ENCODE data around the gene PAPLN.

Gene PAPLN

GRCh38 chr14:73207615-73208014 lies 29.7 kb upstream of the PAPLN start:
- H3F3A ChIP-seq (ENCODE audit: low read depth), result no peaks in the 10 kb centered on the region
- H3K4me1 ChIP-seq (ENCODE audit: insufficient read depth, low read length, poor library complexity, severe bottlenecking), result no peaks in the 10 kb centered on the region
- no peaks in the 10 kb centered on the region for H4K20me1 ChIP-seq (ENCODE audit: insufficient read depth, low read length, poor library complexity, severe bottlenecking)
- H3K79me2 ChIP-seq (ENCODE audit: insufficient read depth, low read length), result no peaks in the 10 kb centered on the region
- H3K4me3 ChIP-seq (ENCODE audit: low read length, poor library complexity, severe bottlenecking), result no peak overlapping the region
- no peak overlapping the region for H3K4me2 ChIP-seq (ENCODE audit: low read depth, low read length, poor library complexity, severe bottlenecking)
- no peak overlapping the region for H3K9ac ChIP-seq (ENCODE audit: low read depth, low read length, poor library complexity, severe bottlenecking)
- TF ChIP-seq EZH2phosphoT487 (IDR thresholded peaks at IDR 0.05; ENCODE audit: borderline replicate concordance), result no peak
- no peak for TF ChIP-seq CTCF (conservative IDR thresholded peaks at IDR 0.05; ENCODE audit: low read length)
- H3K27me3 ChIP-seq (ENCODE audit: insufficient read depth, low read length, poor library complexity, severe bottlenecking), result no peaks in the 10 kb centered on the region
- peaks cover 13% of the 10 kb centered on the region for H3K9me3 ChIP-seq (ENCODE audit: insufficient read depth, low read depth, low read length)
- H3K9me2 ChIP-seq (replicated peaks; ENCODE audit: low read depth, low read length), result no peaks in the 10 kb centered on the region
- no peak overlapping the region for H2AFZ ChIP-seq (ENCODE audit: low read length)
- H3K36me3 ChIP-seq (ENCODE audit: insufficient read depth, low read length), result peaks cover 67% of the 10 kb centered on the region

DNA sequence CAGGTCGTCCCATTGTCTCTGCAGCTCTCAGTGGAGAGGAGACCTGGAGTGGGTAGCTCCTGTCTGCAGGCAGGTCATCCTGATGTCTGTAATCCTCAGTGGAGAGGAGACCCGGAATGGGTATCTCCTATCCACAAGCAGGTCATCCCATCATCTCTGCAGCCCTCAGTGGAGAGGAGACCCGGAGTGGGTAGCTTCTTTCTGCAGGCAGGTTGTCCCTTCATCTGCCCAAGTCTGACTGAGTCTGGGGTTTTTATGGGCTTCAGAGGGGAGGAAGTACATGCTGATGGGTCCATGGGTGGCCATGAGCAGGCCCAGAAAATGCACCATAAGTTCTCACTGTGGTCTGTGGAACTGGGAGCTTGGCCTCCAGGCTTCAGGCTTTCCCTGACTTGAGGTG lies 28.9 kb upstream of the PAPLN start:
- Histone ChIP-seq H3K4me3 (ENCODE audit: low read length, poor library complexity, severe bottlenecking) (no peak overlapping the region), H3F3A (ENCODE audit: low read depth) (no peaks in the 10 kb centered on the region), H3K4me1 (ENCODE audit: insufficient read depth, low read length, poor library complexity, severe bottlenecking) (no peaks in the 10 kb centered on the region), H2AFZ (ENCODE audit: low read length) (no peak overlapping the region), H3K79me2 (ENCODE audit: insufficient read depth, low read length) (no peaks in the 10 kb centered on the region), H3K9ac (ENCODE audit: low read depth, low read length, poor library complexity, severe bottlenecking) (no peak overlapping the region), H3K9me3 (ENCODE audit: insufficient read depth, low read depth, low read length) (peaks cover 13% of the 10 kb centered on the region), H3K4me2 (ENCODE audit: low read depth, low read length, poor library complexity, severe bottlenecking) (no peak overlapping the region), H3K9me2 (replicated peaks; ENCODE audit: low read depth, low read length) (no peaks in the 10 kb centered on the region), H3K27me3 (ENCODE audit: insufficient read depth, low read length, poor library complexity, severe bottlenecking) (no peaks in the 10 kb centered on the region), H4K20me1 (ENCODE audit: insufficient read depth, low read length, poor library complexity, severe bottlenecking) (no peaks in the 10 kb centered on the region), H3K36me3 (ENCODE audit: insufficient read depth, low read length) (peaks cover 75% of the 10 kb centered on the region)
- TF ChIP-seq EZH2phosphoT487 (IDR thresholded peaks at IDR 0.05; ENCODE audit: borderline replicate concordance) (no peak), CTCF (conservative IDR thresholded peaks at IDR 0.05; ENCODE audit: low read length) (no peak)

DNA sequence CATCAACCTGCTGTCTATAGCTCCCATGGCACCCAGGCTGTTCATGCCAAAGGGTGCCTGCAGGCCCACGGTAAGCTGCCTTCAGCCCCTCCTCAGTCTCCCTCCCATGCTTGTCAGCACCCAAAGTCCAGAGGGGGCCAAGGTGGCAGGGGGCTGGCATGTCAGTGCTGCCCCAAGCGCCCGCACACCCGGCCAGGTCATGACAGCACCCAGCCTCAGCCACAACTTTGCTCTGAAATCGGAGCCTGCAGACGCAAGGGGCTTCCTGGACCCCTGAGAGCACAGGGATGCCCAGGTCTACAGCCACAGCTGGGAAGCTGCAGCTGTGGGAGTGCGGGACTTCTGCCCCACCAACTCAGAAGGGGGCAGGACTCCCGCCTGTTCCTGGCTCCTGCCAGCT lies 28.5 kb upstream of the PAPLN start:
- H4K20me1 ChIP-seq (ENCODE audit: insufficient read depth, low read length, poor library complexity, severe bottlenecking), result no peaks in the 10 kb centered on the region
- no peaks in the 10 kb centered on the region for H3K79me2 ChIP-seq (ENCODE audit: insufficient read depth, low read length)
- H3K27me3 ChIP-seq (ENCODE audit: insufficient read depth, low read length, poor library complexity, severe bottlenecking), result no peaks in the 10 kb centered on the region
- TF ChIP-seq EZH2phosphoT487 (IDR thresholded peaks at IDR 0.05; ENCODE audit: borderline replicate concordance), result no peak
- no peak for TF ChIP-seq CTCF (conservative IDR thresholded peaks at IDR 0.05; ENCODE audit: low read length)
- no peaks in the 10 kb centered on the region for H3F3A ChIP-seq (ENCODE audit: low read depth)
- no peak overlapping the region for H3K4me2 ChIP-seq (ENCODE audit: low read depth, low read length, poor library complexity, severe bottlenecking)
- H3K4me1 ChIP-seq (ENCODE audit: insufficient read depth, low read length, poor library complexity, severe bottlenecking), result no peaks in the 10 kb centered on the region
- peaks cover 13% of the 10 kb centered on the region for H3K9me3 ChIP-seq (ENCODE audit: insufficient read depth, low read depth, low read length)
- H3K36me3 ChIP-seq (ENCODE audit: insufficient read depth, low read length), result peaks cover 80% of the 10 kb centered on the region
- H3K4me3 ChIP-seq (ENCODE audit: low read length, poor library complexity, severe bottlenecking), result no peak overlapping the region
- no peaks in the 10 kb centered on the region for H3K9me2 ChIP-seq (replicated peaks; ENCODE audit: low read depth, low read length)
- H2AFZ ChIP-seq (ENCODE audit: low read length), result no peak overlapping the region
- H3K9ac ChIP-seq (ENCODE audit: low read depth, low read length, poor library complexity, severe bottlenecking), result no peak overlapping the region
